Cardiac septum (tissue), 1 donor: ENCODE measurements around the gene SYT10. TPM values are rescaled to one million over a fixed set of nuclear protein-coding genes. Genes with fewer than 3 reads are reported as not detected.
"Not testable (repeated sequence)": the region's sequence is repeated elsewhere in the genome, so short reads cannot be mapped to it uniquely, and the experiment has no call there.

ENCODE experiments used
- DNase-seq: peaks from one replicate; pipeline ENCODE4 v3.0.0-alpha.2; 2020; ENCODE audit warnings: low spot score
- intact Hi-C: fragments of 100-400 bp; cut with DNase I; formaldehyde crosslinking; loops from one replicate; pipeline ENCODE4 v1.14.0; 2022
- long read RNA-seq: library from polyadenylated mRNA; unstranded; transcript quantifications from one replicate; pipeline ENCODE4 v2.0.0, GENCODE V29; 2021
- total RNA-seq: library from RNA; stranded (reverse); fragmentation: NEBNext Ultra II Directional; extraction: Animal tissue kit (Norgen Biotek cat#: 25700); gene quantifications from one replicate; pipeline ENCODE4 v1.2.1, GENCODE V29; 2021
- donor health status: DM: no; HTN: no; CAD: no.

SYT10 gene
- total RNA-seq: not detected
- long read RNA-seq: 0 reads

GRCh38 chr12:33439587-33440011 is at the start of gene SYT10:
Gene SYT10, minus strand, starts transcription at chr12:33439819. Its CDS starts 297 bp downstream, at chr12:33439522.
- intact Hi-C loops: no loop called here
- no peak for DNase-seq

DNA sequence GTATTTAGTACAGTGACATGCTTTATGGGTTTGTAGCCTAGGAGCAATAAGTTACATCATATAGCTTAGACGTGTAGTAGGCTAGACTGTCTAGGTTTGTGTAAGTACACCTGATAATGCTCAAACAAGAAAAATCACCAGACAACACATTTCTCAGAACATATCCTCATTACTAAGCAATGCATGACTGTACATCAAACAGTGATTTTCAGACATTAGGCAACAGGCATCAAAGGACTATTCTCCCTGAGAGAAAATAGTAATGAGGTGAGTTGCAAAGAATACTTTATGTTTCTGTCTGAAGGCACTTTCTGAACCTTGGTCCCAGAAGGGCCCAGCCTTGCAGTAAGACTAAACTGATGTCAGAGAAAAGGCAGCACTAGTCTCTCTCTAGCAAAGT is 48.4 kb upstream of the SYT10 start:
- intact Hi-C loops: no loop called here
- DNase-seq: no peak

- intact Hi-C loops: no loop called here
- DNase-seq: no peak
These were observed 46.4 kb upstream of the SYT10 start for GRCh38 chr12:33486058-33486457.

DNA sequence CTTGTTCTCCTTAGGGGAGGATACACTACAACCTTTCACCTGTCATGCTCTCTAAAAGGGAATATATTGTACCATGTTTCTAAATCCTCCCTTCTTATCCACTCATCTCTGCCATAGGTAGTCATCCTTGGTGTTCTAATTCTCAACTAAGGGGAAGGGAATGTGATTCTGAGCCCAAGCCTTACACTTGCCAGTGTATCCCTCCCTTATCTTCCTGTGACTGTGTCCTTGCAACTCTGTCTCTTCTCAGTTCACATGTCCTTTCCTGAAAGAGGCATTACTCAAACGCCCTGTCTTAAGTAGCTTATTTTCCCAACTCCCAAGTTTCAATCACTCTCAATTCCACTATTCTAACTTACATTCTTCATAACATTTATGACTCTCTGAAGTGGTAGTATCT is 44.5 kb upstream of the SYT10 start:
- DNase-seq: no peak
- intact Hi-C loops: no loop called here

GRCh38 chr12:33480366-33480765 is 40.7 kb upstream of the SYT10 start:
- no peak for DNase-seq
- intact Hi-C loops: no loop called here

GRCh38 chr12:33476058-33476457 is 36.4 kb upstream of the SYT10 start:
- intact Hi-C loops: no loop called here
- no peak for DNase-seq

DNA sequence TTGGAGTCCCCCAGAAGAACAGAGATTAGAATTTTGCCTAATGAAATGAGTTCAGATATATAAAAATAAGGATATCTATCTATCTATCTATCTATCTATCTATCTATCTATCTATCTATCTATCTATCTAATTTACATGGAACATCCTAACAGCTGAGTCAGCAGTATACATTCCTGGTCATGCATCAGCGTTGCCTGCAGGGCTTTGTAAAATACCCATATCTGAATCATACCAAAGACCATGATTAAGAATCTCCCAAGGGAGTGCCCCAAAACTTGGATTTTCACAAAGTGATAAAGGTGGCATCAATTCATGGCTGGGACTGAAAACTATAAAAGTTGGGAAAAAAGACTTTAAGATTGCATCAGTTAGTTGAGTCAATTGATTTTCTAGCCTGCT is 32.7 kb upstream of the SYT10 start:
- no peak for DNase-seq
- intact Hi-C loops: no loop called here

GRCh38 chr12:33455096-33455495 is 15.5 kb upstream of the SYT10 start:
- DNase-seq: no peak
- intact Hi-C loops: no loop called here

- DNase-seq: no peak
- intact Hi-C loops: no loop called here
These were observed 10.9 kb upstream of the SYT10 start for GRCh38 chr12:33450480-33450879.

DNA sequence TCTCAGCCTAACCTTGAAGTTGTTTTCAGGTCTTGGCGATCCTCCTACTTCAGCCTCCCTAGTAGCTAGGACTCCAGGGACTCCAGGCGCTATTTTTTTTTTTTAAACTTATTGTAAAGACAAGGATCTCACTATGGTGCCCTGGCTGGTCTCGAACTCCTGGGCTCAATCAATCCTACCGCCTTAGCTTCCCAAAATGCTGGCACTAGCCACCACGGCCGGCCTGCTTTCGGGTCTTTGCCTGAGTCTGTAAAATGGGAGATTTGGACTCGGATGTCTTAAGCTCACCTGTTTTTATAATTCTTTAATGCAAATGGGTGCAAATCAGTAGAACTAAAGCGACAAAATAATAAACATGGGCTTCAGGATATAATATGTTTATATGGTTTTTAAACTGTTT is 858 bp upstream of the SYT10 start:
- DNase-seq: no peak

DNA sequence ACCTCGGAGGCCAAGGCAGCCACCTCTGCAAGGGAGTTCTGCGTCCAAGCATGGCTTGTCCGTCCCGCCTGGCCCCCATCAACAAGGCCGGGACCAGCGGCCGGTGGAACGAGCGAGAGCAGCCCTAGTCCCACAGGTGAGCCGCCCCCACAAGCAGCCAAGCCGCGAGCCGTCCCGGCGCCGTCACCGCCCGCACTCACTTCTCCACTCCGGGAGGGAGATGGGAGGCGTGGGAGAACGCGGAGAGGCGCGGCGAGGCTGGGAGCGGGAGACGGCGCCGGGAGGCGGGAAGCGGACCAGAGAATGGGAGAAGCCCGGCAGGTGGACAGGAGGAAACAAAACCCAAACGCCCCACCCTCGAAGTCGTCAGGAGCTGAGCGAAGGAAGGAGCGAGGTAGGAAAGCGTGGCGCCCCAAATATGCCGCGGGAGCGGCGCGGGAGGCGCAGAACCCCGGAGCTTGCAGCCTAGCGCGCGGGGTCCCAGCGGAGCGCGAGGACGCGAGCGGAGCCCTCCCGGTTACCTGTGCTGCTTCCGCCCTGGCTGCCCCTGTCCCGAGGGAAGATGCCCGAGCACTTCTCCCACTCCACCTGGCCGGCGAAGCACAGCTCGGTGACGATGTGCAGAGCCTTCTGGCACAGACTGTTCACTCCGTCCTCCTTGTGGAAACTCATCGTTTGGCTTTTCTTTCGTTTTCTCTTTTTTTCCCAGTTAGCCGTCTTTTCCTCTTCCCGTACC is 600 bp downstream of the SYT10 start:
- DNase-seq: no peak
- intact Hi-C loops: no loop called here

More for the DNA sequence above, 858 bp upstream of the SYT10 start:
- intact Hi-C loops: no loop called here

DNA sequence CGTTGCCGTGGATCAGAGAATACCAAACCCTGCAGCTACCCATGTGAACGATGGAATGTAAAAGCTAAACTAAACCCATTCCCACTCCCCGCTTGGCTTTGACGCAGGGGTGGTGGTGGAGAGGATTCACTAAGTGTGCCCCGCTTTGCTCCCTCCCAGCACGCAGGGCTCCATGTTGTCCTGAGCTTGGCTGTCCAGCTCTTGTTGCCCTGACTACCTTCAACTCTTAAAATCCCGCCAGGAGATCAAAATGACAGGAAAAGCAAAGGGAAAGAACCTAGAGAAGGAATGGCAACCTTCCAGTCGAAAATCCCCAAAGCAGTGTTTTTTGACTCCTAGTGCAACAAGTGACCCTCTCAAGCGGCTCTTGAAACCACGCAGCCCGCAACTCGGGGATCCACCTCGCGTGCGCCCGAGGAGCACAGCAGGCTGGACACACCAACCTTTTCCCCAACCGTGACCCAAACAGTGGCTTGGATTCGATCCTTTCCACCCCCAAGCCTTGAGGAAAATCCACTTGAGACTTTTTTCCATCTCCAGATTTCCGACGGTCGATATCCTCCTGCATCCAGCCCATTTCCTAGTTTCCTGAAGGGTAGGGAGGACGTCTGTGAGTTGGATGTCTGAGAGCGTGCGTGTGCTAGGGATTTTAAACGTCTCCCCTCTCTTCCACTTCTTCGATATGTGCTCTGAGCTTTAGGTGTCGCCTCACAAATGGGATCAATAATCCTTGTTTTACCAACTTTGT is 1.4 kb downstream of the SYT10 start:
- no peak for DNase-seq
- intact Hi-C loops: no loop called here

DNA sequence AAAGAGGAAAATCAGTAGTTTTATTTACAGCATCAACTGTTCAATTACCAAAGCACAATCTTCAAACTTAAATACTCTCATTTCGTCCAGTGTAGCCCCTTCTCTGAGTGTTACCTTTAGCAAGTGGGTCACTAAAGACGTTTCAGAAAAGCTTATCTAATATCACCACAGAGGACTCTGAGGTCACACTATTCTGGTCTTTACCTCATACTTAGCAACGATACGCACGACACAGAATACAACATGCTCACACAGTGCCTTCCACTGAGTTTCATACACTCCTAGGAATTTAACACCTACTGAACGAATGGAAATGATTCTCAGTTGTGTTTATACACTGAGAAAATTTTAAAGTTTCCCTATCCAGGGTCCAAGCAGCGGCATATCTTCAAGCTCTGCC is 2.0 kb downstream of the SYT10 start:
- no peak for DNase-seq
- intact Hi-C loops: no loop called here

- intact Hi-C loops: no loop called here
- DNase-seq: no peak
These were observed 6.6 kb downstream of the SYT10 start for GRCh38 chr12:33432992-33433391.

GRCh38 chr12:33431648-33432047 is 8.0 kb downstream of the SYT10 start:
- no peak for DNase-seq
- intact Hi-C loops: no loop called here

GRCh38 chr12:33429468-33429867 is 10.2 kb downstream of the SYT10 start:
- DNase-seq: no peak
- intact Hi-C loops: no loop called here

GRCh38 chr12:33427071-33427470 is 12.5 kb downstream of the SYT10 start:
- intact Hi-C loops: no loop called here
- DNase-seq: no peak

DNA sequence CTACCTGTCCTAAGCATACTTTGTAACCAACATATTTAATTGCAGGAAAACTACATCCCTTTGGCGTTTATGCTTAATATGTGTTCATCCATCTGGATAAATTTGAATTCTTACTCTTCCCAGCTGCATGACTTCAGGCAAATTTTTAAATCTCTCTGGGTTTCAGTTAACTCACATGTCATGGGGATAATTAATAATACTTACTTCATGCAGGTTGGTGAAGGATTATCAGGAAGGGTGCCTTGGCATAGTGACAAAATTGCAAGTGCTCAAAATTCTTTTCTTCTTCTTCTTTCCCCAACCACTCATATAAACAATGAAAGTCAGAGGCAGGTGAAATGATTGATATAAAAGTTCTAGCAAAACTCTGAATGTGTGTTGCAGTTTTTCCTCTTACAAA is 15.9 kb downstream of the SYT10 start:
- intact Hi-C loops: no loop called here
- no peak for DNase-seq

DNA sequence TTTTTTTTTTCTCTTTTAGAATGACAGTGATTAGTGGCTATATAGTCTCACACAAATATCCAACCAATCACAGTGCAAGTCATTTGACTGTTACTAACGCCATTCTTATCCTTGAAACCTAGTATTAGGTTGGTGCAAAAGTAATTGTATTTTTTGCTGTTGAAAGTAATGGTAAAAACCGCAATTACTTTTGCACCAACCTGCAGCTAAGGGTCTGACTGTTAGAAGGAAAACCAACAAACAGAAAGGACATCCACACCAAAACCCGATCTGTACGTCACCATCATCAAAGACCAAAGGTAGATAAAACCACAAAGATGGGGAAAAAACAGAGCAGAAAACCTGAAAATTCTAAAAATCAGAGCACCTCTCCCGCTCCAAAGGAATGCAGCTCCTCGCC is 27.2 kb downstream of the SYT10 start:
- DNase-seq, intact Hi-C loops: not testable (repeated sequence)

DNA sequence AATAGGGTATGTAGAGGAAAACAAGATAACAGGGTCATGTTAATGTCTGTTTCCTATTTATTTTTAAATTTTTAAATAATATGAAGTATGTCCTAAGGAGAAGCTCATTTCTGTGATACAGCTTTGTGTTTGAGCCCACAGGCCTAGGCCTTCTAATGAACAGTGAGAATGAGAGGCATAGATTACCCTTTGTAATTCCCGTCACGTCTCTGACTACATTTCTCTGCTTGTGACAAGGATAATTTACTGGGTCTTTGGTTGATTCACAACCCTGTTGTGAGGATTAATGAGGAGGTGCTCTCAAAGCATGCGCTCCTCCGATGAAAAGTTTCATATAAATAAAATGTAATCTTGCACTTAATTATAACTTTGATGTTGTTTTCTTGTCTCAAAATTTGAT is 56.1 kb downstream of the SYT10 start:
- intact Hi-C loops: no loop called here
- no peak for DNase-seq

- DNase-seq: no peak
- intact Hi-C loops: no loop called here
These were observed 63.5 kb downstream of the SYT10 start for GRCh38 chr12:33376153-33376552.
